GM19324 (cell line): ENCODE results near the gene CCL11.

ENCODE experiments used
- ATAC-seq: cut with Tn5 transposase; IDR thresholded peaks from one replicate; pipeline ENCODE4 v1.9.1; 2021; ENCODE audit warnings: mild to moderate bottlenecking, moderate library complexity; ENCODE audit not compliant: unreplicated experiment, low FRiP score

CCL11 gene

GRCh38 chr17:34255841-34256240 lies 29.7 kb upstream of the CCL11 start:
- no peak for ATAC-seq

- no peak for ATAC-seq
Measured at GRCh38 chr17:34257299-34257985, 28.1 kb upstream of the CCL11 start.

GRCh38 chr17:34257986-34258326 lies 27.6 kb upstream of the CCL11 start:
- ATAC-seq, result no peak

GRCh38 chr17:34259146-34259545 lies 26.4 kb upstream of the CCL11 start:
- no peak for ATAC-seq

GRCh38 chr17:34260861-34261260 lies 24.7 kb upstream of the CCL11 start:
- ATAC-seq, result no peak

GRCh38 chr17:34261568-34262337 lies 23.8 kb upstream of the CCL11 start:
- no peak for ATAC-seq

- ATAC-seq, result no peak
Measured at GRCh38 chr17:34265711-34266110, 19.8 kb upstream of the CCL11 start.

- ATAC-seq, result no peak
Measured at GRCh38 chr17:34269969-34270368, 15.6 kb upstream of the CCL11 start, which contains the start of gene CCL7. CCL7 (plus strand) TSS chr17:34270221; CDS start chr17:34270291, 70 bp downstream.

- ATAC-seq, result no peak
Measured at GRCh38 chr17:34275881-34276280, 9.7 kb upstream of the CCL11 start.

- ATAC-seq, result no peak
Measured at GRCh38 chr17:34276826-34277225, 8.7 kb upstream of the CCL11 start.

GRCh38 chr17:34283571-34283970 lies 2.0 kb upstream of the CCL11 start:
- ATAC-seq, result no peak

GRCh38 chr17:34287875-34288274 lies 2.3 kb downstream of the CCL11 start:
- no peak for ATAC-seq

GRCh38 chr17:34290586-34290985 lies 5.0 kb downstream of the CCL11 start:
- ATAC-seq, result no peak

GRCh38 chr17:34291721-34292348 lies 6.3 kb downstream of the CCL11 start:
- no peak for ATAC-seq

- no peak for ATAC-seq
Measured at GRCh38 chr17:34299027-34299426, 13.5 kb downstream of the CCL11 start.

- ATAC-seq, result no peak
Measured at GRCh38 chr17:34299956-34300577, 14.5 kb downstream of the CCL11 start.

- ATAC-seq, result no peak
Measured at GRCh38 chr17:34300652-34301370, 15.3 kb downstream of the CCL11 start.

GRCh38 chr17:34301986-34302385 lies 16.4 kb downstream of the CCL11 start:
- ATAC-seq, result no peak

- no peak for ATAC-seq
Measured at GRCh38 chr17:34302636-34303035, 17.1 kb downstream of the CCL11 start.

- no peak for ATAC-seq
Measured at GRCh38 chr17:34303606-34304005, 18.1 kb downstream of the CCL11 start.

GRCh38 chr17:34305061-34305460 lies 19.5 kb downstream of the CCL11 start:
- no peak for ATAC-seq
